DND-41 (cell line): ENCODE results near the gene RNF10.

ENCODE experiments used
- ATAC-seq: fragments of 200-7000 bp; cut with Tn5 transposase; 3 replicates; pipeline ENCODE4 v1.9.1; 2021; ENCODE audit warnings: low read depth; ENCODE audit not compliant: insufficient read depth
- DNase-seq: peaks from one replicate; pipeline ENCODE4 v3.0.0-alpha.2; 2020
- H2AFZ ChIP-seq: 2 replicates; pipeline ENCODE4 v1.6.0; 2012; ENCODE audit warnings: low read depth, low read length
- H3K27ac ChIP-seq: 2 replicates; pipeline ENCODE4 v1.5.1; 2012; ENCODE audit warnings: low read length, inconsistent platforms
- H3K27me3 ChIP-seq: fragments of 200-600 bp; sonication (generic); 2 replicates; pipeline ENCODE4 v1.6.0; 2012; ENCODE audit warnings: low read length, mild to moderate bottlenecking, inconsistent platforms; ENCODE audit not compliant: insufficient read depth, poor library complexity
- H3K36me3 ChIP-seq: 2 replicates; pipeline ENCODE4 v1.5.1; 2012; ENCODE audit warnings: low read length, inconsistent platforms; ENCODE audit not compliant: insufficient read depth
- H3K4me1 ChIP-seq: 2 replicates; pipeline ENCODE4 v1.5.1; 2012; ENCODE audit warnings: mild to moderate bottlenecking, low read length; ENCODE audit not compliant: insufficient read depth
- H3K4me2 ChIP-seq: 2 replicates; pipeline ENCODE4 v1.6.0; 2012; ENCODE audit warnings: mild to moderate bottlenecking, moderate library complexity, low read length, inconsistent platforms; ENCODE audit not compliant: insufficient read depth
- H3K4me3 ChIP-seq, 2 experiments: fragments of 200-600 bp in 1 of 2; shearing (Covaris generic) in 1 of 2; 2 replicates each; pipeline ENCODE4 v1.5.1; 2012 to 2016; ENCODE audit warnings: inconsistent platforms in 2 of 2, low read length in 2 of 2, mild to moderate bottlenecking in 2 of 2, low read depth in 1 of 2, moderate library complexity in 1 of 2
- H3K79me2 ChIP-seq: 2 replicates; pipeline ENCODE4 v1.6.0; 2012; ENCODE audit warnings: low read length, inconsistent platforms; ENCODE audit not compliant: insufficient read depth
- H3K9ac ChIP-seq: 2 replicates; pipeline ENCODE4 v1.6.0; 2012; ENCODE audit warnings: low read depth, mild to moderate bottlenecking, inconsistent platforms, low read length, moderate library complexity
- H3K9me3 ChIP-seq: 2 replicates; pipeline ENCODE4 v1.5.1; 2012; ENCODE audit warnings: low read length, moderate library complexity, mild to moderate bottlenecking, inconsistent platforms; ENCODE audit not compliant: insufficient read depth, severe bottlenecking
- H4K20me1 ChIP-seq: 2 replicates; pipeline ENCODE4 v1.6.0; 2012; ENCODE audit warnings: low read length; ENCODE audit not compliant: insufficient read depth
- EZH2 ChIP-seq: IDR thresholded peaks from 3 replicates; pipeline ENCODE4 v1.6.1; 2012; ENCODE audit warnings: borderline replicate concordance, low read depth, mild to moderate bottlenecking, moderate library complexity, low read length, inconsistent platforms; ENCODE audit not compliant: severe bottlenecking
- TF ChIP-seq, protein P1 (sequence below): IDR thresholded peaks from 2 replicates; pipeline ENCODE4 v1.5.1; 2012; ENCODE audit warnings: borderline replicate concordance, low read length, moderate library complexity, mild to moderate bottlenecking; ENCODE audit not compliant: poor library complexity, severe bottlenecking; ENCODE audit errors: extremely low read depth

The RNF10 gene

GRCh38 chr12:120554678-120555077, 20.5 kb downstream of the RNF10 start:
- peaks cover 71% of the 10 kb centered on the region for H3K36me3 ChIP-seq
- H3K9ac ChIP-seq = no peak overlapping the region
- no peaks in the 10 kb centered on the region for H3K27me3 ChIP-seq
- no peak overlapping the region for H3K27ac ChIP-seq
- no peaks in the 10 kb centered on the region for H3K4me1 ChIP-seq
- H2AFZ ChIP-seq = no peak overlapping the region
- ATAC-seq = no peak
- TF ChIP-seq, protein P1, sequence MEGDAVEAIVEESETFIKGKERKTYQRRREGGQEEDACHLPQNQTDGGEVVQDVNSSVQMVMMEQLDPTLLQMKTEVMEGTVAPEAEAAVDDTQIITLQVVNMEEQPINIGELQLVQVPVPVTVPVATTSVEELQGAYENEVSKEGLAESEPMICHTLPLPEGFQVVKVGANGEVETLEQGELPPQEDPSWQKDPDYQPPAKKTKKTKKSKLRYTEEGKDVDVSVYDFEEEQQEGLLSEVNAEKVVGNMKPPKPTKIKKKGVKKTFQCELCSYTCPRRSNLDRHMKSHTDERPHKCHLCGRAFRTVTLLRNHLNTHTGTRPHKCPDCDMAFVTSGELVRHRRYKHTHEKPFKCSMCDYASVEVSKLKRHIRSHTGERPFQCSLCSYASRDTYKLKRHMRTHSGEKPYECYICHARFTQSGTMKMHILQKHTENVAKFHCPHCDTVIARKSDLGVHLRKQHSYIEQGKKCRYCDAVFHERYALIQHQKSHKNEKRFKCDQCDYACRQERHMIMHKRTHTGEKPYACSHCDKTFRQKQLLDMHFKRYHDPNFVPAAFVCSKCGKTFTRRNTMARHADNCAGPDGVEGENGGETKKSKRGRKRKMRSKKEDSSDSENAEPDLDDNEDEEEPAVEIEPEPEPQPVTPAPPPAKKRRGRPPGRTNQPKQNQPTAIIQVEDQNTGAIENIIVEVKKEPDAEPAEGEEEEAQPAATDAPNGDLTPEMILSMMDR = no peak
- no peak for TF ChIP-seq EZH2
- H4K20me1 ChIP-seq = peaks cover 19% of the 10 kb centered on the region
- no peak overlapping the region for H3K4me2 ChIP-seq
- no peak for DNase-seq
- peaks cover 24% of the 10 kb centered on the region for H3K79me2 ChIP-seq
- no peak overlapping the region for H3K4me3 ChIP-seq
- no peaks in the 10 kb centered on the region for H3K9me3 ChIP-seq

- H3K9me3 ChIP-seq = no peaks in the 10 kb centered on the region
- no peaks in the 10 kb centered on the region for H3K4me1 ChIP-seq
- no peak overlapping the region for H3K4me3 ChIP-seq
- H3K36me3 ChIP-seq = peaks cover 79% of the 10 kb centered on the region
- no peak for TF ChIP-seq EZH2
- TF ChIP-seq, protein P1 = no peak
- H3K4me2 ChIP-seq = no peak overlapping the region
- H4K20me1 ChIP-seq = peaks cover 13% of the 10 kb centered on the region
- no peak overlapping the region for H3K9ac ChIP-seq
- peaks cover 8% of the 10 kb centered on the region; the same call in 1 of the 2 replicates for H3K79me2 ChIP-seq
- H2AFZ ChIP-seq = no peak overlapping the region
- DNase-seq (no peak), ATAC-seq (no peak)
- H3K27me3 ChIP-seq = no peaks in the 10 kb centered on the region
- H3K27ac ChIP-seq = no peak overlapping the region
Observed at GRCh38 chr12:120557589-120557988, 23.4 kb downstream of the RNF10 start.

DNA sequence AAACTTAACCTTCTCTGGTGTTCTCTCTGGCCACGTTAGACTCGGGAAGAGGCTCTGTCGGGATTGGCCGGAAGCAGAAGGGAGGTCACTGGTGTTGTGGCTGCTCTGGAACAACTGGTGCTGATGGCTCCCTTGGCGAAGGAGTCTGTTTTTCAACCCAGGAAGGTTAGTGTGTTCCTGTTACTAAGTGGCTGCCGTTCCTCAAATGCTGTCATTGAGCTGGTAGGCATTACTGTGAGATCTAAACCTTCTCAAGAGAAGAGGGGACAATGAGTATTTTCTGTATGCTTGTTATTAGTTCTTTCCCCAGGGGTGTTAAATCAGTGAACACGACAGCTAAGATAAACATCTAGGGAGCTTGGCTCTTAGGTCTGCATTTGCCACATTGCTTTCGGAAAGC, 28.8 kb downstream of the RNF10 start:
- Histone ChIP-seq H3K9me3 (no peaks in the 10 kb centered on the region), H4K20me1 (peaks cover 6% of the 10 kb centered on the region), H2AFZ (no peak overlapping the region), H3K4me3 (no peak overlapping the region), H3K4me1 (no peaks in the 10 kb centered on the region), H3K27ac (no peak overlapping the region), H3K4me2 (no peak overlapping the region), H3K36me3 (peaks cover 90% of the 10 kb centered on the region), H3K9ac (no peak overlapping the region), H3K79me2 (no peaks in the 10 kb centered on the region), H3K27me3 (no peaks in the 10 kb centered on the region)
- no peak for ATAC-seq
- no peak for TF ChIP-seq EZH2
- TF ChIP-seq, protein P1 = no peak
- no peak for DNase-seq

DNA sequence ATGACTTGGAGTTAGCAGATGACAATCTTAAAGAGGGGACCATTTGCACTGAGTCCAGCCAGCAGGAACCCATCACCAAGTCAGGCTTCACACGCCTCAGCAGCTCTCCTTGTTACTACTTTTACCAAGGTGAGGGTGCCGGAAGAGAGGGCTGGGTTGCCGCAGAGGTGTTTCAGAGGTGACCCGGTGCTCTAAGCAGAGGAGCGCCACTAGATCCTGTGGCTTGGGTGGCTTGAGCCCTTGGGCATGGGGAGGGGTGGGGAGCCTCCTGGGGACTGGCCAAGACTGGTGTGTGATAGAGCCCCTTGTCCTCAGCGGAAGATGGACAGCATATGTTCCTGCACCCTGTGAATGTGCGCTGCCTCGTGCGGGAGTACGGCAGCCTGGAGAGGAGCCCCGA, 29.3 kb downstream of the RNF10 start:
- Histone ChIP-seq H2AFZ (no peak overlapping the region), H4K20me1 (peaks cover 6% of the 10 kb centered on the region), H3K9me3 (no peaks in the 10 kb centered on the region), H3K4me1 (no peaks in the 10 kb centered on the region), H3K4me3 (no peak overlapping the region), H3K27me3 (no peaks in the 10 kb centered on the region), H3K27ac (no peak overlapping the region), H3K9ac (no peak overlapping the region), H3K79me2 (no peaks in the 10 kb centered on the region), H3K4me2 (no peak overlapping the region), H3K36me3 (peaks cover 93% of the 10 kb centered on the region)
- TF ChIP-seq EZH2 = no peak
- TF ChIP-seq, protein P1 = no peak
- no peak for DNase-seq
- ATAC-seq = no peak
